Left ventricle myocardium superior (tissue), 1 donor: ENCODE data around the gene RXRB. TPM values are rescaled to one million over a fixed set of nuclear protein-coding genes. Genes with fewer than 3 reads are reported as not detected.
"Not testable (repeated sequence)": the region's sequence is repeated elsewhere in the genome, so short reads cannot be mapped to it uniquely, and the experiment has no call there.

Experiments used
- ATAC-seq: fragments of 200-7000 bp; cut with Tn5 transposase; one replicate; pipeline ENCODE4 v1.9.1; 2020; ENCODE audit warnings: mild to moderate bottlenecking, moderate library complexity
- DNase-seq: peaks from one replicate; pipeline ENCODE4 v3.0.0-alpha.2; 2020
- intact Hi-C: fragments of 100-400 bp; cut with micrococcal nuclease; formaldehyde crosslinking; loops from one replicate; pipeline ENCODE4 v1.11.0; 2022
- total RNA-seq: library from RNA; stranded (reverse); fragmentation: NEBNext Ultra II Directional; extraction: Animal tissue kit (Norgen Biotek cat#: 25700); gene quantifications from one replicate; pipeline ENCODE4 v1.2.1, GENCODE V29; 2021
- donor health status: DM: no; HTN: yes; CAD: no; lungs with severe emphysema.

RXRB gene
- total RNA-seq, 1 donor from 2014 or later, result 41.2 TPM

DNA sequence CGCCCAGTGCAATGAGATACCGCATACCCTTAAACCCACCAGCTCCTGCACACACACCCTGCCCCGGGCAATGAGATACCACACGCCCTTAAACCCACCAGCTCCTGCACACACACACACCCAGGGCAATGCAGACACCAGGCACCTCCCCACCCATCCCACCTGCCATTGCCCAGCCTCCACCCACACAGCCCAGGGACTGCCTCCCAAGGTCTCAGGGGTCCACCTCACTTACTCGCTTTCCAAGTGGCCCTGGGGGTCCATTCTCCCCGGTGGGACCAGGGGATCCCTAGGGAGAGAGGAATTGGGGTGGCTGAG lies 32.2 kb downstream of the RXRB start:
- intact Hi-C loops, result no loop called here
- no peak for ATAC-seq
- DNase-seq, result no peak

DNA sequence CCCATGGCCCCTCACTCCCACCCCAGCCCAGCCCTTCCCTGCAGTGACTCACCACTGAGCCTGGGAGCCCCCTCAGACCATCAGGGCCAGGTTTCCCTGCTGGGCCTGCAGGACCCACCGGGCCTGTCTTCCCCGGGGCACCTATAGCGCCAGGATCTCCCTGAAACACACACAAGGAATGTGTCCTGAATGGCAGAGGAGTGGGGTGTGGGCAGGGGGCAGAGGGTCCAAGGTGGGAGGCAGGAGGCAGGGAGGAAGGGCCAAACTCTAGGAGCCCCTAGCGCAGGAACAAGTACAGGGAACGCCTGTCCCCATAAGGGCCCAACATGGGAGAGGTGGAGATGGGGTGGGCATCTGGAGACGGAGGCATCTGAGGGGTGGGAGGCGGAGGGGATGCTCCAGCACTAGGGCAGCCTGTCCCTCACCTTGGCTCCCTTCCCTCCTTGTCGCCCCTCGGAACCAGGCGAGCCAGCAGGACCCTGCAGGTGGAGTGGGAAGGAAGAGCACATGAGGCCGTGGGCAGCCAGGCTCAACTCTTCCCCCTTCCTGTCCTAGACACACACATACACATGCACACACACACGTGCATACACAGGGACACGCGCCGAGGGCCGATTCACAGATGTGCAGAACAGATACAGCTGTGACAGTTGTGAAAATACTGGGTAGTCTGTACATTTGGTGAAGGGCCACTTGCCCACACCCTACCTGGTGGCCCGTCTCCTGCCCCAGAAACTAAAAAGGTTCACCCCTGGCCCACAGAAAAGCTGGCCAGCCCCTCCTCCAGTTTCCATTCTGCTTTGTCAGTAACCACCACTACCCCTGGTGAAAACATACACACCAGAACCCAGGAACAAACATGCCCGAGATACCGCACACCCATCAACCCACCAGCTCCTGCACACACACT lies 32.8 kb downstream of the RXRB start:
- no peak for ATAC-seq
- intact Hi-C loops, result no loop called here
- no peak for DNase-seq

DNA sequence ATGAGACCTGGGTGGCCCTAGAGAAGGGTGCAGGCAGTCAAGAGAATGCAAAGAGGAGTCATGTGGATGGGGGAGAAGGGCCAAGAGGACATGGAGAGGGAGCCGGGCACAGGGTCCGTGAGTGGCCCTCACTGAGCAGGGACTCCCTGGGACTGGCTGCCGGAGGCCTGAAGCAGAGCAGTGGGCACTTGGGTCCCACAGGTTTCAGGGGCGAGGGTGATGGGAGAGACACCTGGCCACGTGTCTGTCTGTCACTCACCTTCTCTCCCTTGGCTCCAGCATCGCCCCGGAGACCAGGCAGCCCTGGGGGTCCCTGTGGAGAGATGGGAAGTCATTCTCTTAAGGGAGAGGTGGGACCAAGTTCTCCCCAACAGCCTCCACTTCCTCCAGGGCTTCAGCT lies 33.7 kb downstream of the RXRB start:
- intact Hi-C loops, result no loop called here

DNA sequence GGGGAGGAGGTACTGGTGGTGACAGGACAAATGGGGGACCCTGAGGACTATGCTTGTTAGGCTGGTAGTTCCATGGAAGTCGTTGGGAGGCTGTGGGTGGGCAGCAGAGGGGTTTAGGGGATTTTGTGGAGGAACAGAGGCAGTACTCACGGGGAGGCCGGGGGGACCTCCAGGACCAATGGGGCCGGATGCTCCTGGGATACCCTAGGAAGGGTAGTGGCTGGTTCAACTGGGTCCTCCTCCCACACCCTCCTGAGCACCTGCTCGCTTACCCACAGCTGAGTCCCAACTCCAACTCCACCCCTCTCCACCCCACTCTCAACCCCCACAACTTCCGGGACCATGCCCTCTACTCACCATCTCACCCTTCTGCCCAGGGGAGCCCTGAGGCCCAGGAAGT lies 34.1 kb downstream of the RXRB start:
- ATAC-seq, result no peak
- DNase-seq, result no peak
- intact Hi-C loops, result no loop called here

More for the DNA sequence above, 33.7 kb downstream of the RXRB start:
- no peak for DNase-seq
- no peak for ATAC-seq

DNA sequence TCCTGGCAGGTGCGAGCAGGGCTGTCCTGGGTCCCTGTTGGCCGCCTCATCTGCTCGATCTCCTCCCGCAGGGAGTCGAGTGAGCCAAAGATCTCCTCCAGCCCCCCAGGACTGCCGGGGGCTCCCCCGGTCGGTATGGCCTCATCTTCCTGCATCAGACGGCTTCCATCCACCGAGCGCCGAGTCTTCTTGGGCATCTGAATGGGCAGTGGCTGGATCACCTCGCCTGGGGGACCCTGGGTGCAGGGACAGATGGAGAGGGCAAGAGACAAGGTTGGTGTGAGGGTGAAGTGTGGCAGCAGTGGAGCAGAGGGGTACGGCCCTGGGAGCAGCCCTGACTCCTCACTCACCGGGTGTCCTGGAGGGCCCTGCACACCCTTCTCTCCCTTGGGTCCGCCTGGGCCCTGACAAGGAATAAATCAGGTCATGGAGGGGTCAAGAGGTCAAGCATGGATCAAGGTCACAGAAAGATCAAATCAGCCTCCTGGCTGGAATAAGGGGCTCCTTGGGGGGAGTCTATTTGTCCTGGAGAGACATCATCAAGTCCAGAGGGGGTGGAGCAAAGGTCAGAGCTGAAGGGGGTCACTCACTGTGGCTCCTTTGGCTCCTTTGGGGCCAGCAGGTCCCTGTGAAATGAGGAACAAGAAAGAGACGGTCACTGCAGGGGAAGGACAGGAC lies 34.7 kb downstream of the RXRB start:
- ATAC-seq (no peak), DNase-seq (no peak)
- intact Hi-C loops, result no loop called here

DNA sequence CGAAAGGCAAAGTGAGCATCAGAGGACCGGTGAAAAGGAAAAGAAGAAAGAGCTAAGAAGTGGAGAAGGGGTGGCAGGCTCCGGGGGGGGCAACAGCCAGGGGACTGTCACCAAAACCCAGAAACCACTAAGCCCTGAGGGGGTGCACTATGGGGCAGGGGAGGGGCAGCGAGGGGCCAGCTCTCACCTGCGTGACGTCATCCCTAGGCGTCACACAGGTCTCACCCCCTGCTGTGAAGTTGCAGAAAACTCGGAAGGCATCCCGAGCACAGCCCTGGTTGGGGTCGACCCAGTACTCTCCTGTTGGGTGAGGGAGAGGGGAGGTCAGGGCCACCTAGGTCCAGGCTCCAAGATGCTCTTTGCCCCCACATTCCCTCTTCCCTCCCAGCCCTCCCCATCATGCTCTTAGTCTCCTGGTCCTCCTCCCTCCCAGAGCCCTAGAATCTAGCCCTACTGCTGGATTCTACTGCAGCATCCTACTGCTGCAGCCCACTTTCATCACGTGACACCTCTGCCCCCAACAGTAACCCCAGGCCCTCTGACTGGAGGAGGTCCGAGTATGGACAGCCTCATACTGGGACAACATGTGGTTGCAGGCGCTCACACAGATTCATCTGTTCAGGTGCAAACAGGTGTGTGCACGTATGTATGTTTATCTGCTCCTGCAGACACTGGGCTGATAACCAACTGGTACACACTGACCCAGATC lies 35.6 kb downstream of the RXRB start:
- no peak for ATAC-seq
- intact Hi-C loops, result loop anchor here (5.0 kb wide), 1 partner anchor 82 kb away; no protein-coding TSS in a partner anchor
- no peak for DNase-seq

DNA sequence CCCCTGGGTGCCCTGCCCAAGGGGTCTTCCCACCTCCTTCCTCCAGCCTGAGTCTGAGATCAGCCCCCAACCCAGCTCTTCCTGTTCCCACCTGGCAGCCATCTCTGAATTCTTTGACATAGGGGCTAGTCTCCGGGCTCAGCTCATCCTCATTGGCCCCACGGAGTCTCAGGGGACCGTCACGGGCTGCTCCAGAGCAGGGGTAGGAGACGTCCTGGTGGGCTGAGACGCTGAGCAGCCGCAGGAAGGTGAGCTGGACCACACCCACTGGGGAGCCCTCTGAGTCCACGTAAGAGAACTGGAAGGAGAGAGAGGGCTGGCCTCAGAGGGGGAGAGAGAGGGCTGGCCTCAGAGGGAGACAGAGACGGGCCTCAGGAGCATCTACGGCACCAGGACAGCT lies 36.3 kb downstream of the RXRB start:
- intact Hi-C loops, result loop anchor here (5.0 kb wide), 1 partner anchor 83 kb away; no protein-coding TSS in a partner anchor
- ATAC-seq (no peak), DNase-seq (no peak)

DNA sequence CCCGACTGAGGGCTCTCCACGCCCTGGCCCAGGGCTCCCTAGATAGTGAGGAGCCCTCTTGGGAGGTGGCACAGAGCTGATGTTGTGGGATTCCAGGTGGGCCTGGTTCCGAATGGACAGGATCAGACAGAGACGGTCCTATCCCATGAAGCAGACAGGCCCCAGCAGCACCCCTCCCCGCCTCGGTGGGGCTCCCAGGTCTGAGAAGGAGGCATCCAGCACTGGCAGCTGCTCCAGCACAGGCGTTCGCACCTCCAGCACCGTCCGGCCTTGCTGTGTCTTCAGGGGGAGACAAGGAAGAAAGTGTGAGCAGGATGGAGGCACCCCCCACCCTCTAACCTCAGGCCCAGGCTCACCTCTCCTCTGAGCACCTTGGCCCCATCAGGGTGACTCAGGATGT lies 36.9 kb downstream of the RXRB start:
- intact Hi-C loops, result loop anchor here (5.0 kb wide), 1 partner anchor 84 kb away; no protein-coding TSS in a partner anchor
- ATAC-seq, result no peak
- DNase-seq, result no peak

DNA sequence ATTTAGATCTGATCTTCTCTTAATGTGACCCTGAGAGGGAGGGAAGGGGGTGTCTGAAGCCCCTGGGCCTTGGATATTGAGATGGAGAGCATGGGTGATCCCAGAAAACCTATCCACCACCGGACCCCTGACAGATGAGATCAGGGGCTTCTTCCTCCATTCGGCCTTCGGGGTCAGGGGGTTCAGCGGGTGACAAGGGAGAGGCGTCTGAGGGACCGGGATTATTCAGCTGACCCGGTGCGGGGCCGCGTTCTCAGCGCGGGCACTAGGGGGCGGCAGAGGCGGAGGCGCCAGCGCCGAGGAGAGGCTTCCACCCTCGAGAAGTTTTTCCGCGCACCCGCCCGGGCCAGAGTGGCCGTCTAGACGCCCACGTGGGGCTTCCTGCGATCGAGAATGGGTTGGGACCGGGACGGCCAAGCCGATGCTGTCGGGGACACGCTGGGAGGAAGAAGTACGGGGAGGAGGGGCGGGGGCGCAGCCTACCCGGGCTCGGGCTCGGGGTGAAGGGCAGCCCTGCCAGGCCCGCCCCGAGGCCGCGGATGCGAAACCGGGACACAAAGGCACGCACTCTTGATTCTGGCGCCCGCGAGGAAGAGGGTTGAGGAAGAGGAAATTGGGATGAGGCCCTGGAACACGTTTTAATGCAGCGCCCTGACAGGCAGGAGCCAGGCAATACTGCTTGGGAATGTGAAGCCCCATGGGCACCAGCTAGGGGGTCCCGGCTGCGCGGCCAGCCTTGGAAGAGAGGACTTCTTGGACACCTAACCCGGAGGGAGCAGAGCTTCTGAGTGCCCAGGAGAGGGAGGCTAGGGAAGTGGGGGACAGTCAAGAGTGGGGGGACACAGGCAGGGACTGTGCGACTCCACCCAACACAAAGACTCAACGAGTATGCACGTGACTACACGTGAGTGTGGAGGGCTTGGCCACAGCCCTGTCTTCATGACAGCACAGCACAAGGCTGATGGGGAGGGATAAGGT lies 38.8 kb downstream of the RXRB start:
- peak; percentile 91 for ATAC-seq
- intact Hi-C loops, result loop anchor here (5.0 kb wide), 1 partner anchor 86 kb away; no protein-coding TSS in a partner anchor
- peak; percentile 90 for DNase-seq

DNA sequence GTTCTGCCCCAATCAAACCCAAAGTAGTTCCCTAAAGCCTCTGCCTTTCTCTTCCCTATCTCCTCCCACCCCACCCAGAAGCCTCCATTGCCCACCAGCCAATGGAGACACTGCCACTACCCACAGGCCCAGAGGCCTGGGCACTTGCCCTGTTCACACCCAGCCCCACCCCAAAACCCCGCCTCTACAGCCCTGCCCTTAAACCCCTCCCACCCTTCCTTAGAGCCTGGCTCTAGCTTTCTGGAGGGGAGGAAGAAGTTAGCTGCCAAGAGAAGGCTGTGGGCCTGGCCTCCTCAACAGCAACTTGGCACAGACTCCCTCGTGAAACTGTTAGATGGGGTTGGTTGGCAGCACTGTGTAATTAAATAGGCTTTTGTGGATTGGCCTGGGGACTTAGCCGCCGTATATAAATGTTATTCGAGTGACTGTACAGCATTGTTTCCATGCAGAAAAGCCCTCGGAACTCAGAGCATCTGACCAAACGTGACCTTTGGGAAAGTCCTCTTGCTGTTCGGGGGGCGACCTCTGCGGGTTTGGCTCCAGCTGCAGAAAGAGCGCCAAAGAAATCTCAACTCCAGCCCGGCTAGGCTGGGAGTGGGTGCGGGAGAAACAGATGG lies 39.6 kb downstream of the RXRB start:
- ATAC-seq (peak; percentile 52), DNase-seq (peak; percentile 47)
- intact Hi-C loops, result loop anchor here (5.0 kb wide), 1 partner anchor 86 kb away; no protein-coding TSS in a partner anchor

DNA sequence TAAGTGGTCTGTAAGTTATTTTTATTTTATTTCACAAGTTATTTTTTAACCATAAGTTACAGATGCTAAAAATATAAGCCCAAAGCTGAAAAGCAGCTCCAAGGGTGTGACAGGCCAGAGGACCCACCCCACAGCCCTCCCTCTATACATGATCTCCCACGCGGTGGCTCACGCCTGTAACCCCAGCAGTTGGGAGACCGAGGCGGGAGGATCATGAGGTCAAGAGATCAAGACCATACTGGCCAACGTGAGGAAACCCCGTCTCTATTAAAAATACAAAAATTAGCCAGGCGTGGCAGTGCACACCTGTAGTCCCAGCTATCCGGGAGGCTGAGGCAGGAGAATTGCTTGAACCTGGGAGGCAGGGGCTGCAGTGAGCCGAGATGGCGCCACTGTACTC lies 40.4 kb downstream of the RXRB start:
- no peak for ATAC-seq
- intact Hi-C loops, result loop anchor here (5.0 kb wide), 1 partner anchor 87 kb away; no protein-coding TSS in a partner anchor
- DNase-seq, result no peak

DNA sequence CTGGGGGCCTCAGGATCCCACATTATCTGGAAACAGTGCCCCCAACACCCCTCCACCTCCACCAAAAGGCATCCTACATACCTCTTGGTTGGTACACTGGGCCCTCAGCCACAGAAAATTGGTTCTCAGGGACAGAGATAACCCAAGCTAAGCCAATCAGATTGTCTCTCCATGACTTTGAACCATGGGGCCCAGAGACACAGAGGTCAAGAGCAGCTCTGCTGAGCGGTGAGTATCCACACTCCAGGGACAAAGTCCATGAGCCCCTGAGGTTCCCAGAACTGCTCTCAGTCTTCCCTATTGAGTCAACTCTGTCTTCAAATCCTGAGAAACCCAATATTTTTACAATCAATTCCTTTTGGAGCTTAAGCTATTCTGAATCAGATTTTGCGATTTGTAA lies 43.5 kb downstream of the RXRB start:
- ATAC-seq (no peak), DNase-seq (no peak)
- intact Hi-C loops, result no loop called here

DNA sequence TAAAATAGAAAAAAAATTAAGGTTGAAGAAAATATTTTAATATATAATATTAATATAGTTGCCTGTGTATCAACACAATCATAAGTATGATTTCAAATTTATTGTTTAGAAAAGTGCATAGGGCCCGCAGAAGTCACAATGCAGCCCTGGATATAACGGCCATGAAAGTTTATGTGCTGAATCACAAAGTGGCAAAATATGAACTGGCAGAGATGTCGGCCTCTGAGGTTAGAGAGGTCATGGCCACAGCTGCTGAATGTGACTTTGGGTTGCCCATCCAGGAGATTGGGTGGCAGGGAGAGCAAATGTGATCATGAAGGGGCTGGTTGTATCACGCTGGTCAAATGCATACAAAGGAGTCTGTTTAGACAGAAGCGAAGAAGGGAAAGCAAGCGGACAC lies 43.9 kb downstream of the RXRB start:
- intact Hi-C loops, result no loop called here
- DNase-seq (no peak), ATAC-seq (no peak)

DNA sequence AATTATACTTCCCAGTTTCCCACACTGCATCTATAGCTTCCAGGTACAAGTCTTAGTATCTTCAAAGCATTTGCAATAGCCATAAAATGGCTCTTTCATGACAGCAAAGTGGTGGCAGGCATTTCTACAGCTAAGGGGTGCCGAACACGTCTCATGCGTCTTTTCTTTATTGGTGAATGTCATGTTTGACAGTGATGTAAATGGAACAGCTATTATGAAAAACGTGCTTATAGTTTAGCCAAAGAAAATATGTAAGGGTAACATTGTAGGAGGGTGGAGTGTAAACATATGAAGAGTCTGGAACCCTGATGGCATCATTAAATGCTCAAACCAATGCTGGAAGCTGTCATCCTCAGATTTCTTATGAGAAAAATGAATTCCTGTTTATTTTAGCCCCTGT lies 46.1 kb downstream of the RXRB start:
- no peak for DNase-seq
- intact Hi-C loops, result no loop called here
- no peak for ATAC-seq

DNA sequence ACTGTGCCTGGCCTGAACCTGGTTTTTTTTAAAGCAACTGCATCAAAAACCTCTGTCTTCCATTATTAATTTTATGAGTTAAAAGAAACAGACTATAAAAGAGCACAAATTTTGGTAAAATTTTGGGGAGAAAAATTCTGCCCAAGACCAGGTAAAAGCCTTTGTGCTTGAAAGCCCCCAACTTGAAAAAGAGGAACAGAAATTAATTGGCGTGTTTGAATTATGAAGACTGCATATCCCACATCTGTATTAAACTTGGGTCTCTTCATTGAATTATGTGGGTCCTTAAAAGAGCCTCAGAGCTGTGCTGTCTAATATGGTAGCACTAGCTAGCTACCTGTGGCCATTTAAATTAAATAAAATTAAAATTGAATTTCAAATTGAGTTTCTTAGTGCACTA lies 49.4 kb downstream of the RXRB start:
- intact Hi-C loops, result no loop called here
- DNase-seq, result no peak
- ATAC-seq, result no peak

DNA sequence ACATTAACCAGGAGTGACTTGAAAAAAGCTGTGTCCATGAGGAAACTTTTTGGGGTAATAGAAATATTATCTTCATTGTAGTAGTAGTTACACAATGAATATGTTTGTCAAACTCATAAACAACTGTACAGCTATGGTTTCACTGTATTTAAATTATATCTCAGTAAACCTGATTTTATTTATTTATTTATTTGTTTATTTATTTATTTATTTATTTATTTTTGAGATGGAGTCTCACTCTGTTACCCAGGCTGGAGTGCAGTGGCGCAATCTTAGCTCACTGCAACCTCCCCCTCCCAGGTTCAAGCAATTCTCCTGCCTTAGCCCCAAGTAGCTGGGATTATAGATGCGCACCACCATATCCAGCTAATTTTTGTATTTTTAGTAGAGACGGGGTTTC lies 49.9 kb downstream of the RXRB start:
- ATAC-seq, DNase-seq, intact Hi-C loops: not testable (repeated sequence)

DNA sequence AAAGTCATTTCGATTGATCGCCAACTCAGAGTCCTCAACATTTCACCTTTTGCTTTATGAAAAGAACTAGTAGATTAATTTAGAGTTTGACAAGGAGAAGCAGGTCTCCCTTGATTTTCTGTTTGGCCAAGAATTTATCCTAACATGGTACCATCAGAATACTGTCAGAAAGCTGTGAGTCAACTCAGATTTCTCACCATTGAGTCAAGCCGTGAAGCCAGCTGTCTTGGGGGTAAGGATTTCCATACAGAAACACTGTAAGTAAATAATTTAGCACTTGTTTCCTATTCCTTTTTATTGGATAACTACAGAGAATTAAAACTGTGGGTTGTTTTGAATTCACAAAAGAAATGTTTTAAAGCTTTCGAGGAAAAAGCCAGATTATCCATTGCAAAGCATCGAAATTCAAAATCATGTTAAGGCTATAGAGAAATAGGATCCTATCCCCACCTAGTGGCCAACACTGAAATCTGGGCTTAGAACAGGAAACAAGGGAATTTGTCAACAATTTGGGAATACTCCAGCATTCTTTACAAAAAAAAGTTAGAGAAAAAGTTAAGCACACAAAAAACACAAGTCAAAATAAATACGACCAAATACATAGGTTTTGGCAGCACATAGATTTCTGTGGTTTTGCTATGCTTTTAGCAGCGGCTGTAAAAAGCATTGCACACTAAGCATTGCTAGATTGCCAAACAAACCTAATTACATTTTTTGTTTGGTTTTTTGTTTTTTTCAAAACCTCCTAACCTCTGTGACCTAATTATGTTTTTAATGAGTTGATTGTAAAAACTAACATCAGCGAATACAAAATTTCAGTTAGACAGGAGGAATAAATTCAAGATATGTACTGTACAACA lies 52.4 kb downstream of the RXRB start:
- no peak for DNase-seq
- intact Hi-C loops, result no loop called here
- ATAC-seq, result no peak
